Liver (tissue), 9 donors: Measurements from ENCODE around the gene PAK1. TPM values are rescaled to one million over a fixed set of nuclear protein-coding genes. Genes with fewer than 3 reads are reported as not detected.

ENCODE experiments used
- DNase-seq: peaks from one replicate; pipeline ENCODE4 v3.0.0-alpha.2; 2017; ENCODE audit warnings: low spot score
- H3K27ac ChIP-seq, 2 donors: one replicate each; pipeline ENCODE4 v1.7.0; 2013; ENCODE audit warnings: inconsistent platforms in 2 of 2, low read length in 2 of 2, control low read depth in 1 of 2, low read depth in 1 of 2, mild to moderate bottlenecking in 1 of 2
- H3K27me3 ChIP-seq, 4 donors: one replicate each; pipeline versions ENCODE4 v1.6.1 to v1.7.0; 2013; ENCODE audit warnings: low read length in 3 of 4, inconsistent platforms in 1 of 4, mild to moderate bottlenecking in 1 of 4, moderate library complexity in 1 of 4; ENCODE audit not compliant: control insufficient read depth in 4 of 4, insufficient read depth in 4 of 4
- H3K36me3 ChIP-seq, 4 donors: one replicate each; pipeline versions ENCODE4 v1.6.1 to v1.7.0; 2013; ENCODE audit warnings: low read length in 3 of 4, mild to moderate bottlenecking in 3 of 4, low read depth in 1 of 4, moderate library complexity in 1 of 4; ENCODE audit not compliant: control insufficient read depth in 4 of 4, insufficient read depth in 3 of 4
- H3K4me1 ChIP-seq, 4 donors: one replicate each; pipeline versions ENCODE4 v1.6.1 to v1.7.0; 2013; ENCODE audit warnings: low read length in 3 of 4, mild to moderate bottlenecking in 3 of 4, moderate library complexity in 1 of 4; ENCODE audit not compliant: control insufficient read depth in 4 of 4, insufficient read depth in 4 of 4
- H3K4me3 ChIP-seq, 3 donors: one replicate each; pipeline versions ENCODE4 v1.6.1 to v1.7.0; 2013; ENCODE audit warnings: low read length in 3 of 3, control low read depth in 1 of 3, low read depth in 1 of 3, mild to moderate bottlenecking in 1 of 3
- H3K9ac ChIP-seq, 2 donors: one replicate each; pipeline ENCODE4 v1.7.0; 2013; ENCODE audit warnings: low read length in 2 of 2, mild to moderate bottlenecking in 2 of 2, moderate library complexity in 2 of 2, control low read depth in 1 of 2, low read depth in 1 of 2
- H3K9me3 ChIP-seq, 4 donors: one replicate each; pipeline versions ENCODE4 v1.6.1 to v1.7.0; 2013; ENCODE audit warnings: low read length in 3 of 4; ENCODE audit not compliant: control insufficient read depth in 4 of 4
- EGR1 ChIP-seq, 2 donors: IDR thresholded peaks; 2 replicates each; pipeline ENCODE4 v1.6.1; 2016 to 2018; ENCODE audit warnings: antibody characterized with exemption in 2 of 2, low read depth in 2 of 2
- FOXA1 ChIP-seq: IDR thresholded peaks from 2 replicates; pipeline ENCODE4 v1.6.1; 2016; ENCODE audit warnings: antibody characterized with exemption
- FOXA2 ChIP-seq: IDR thresholded peaks from 2 replicates; pipeline ENCODE4 v1.6.1; 2016; ENCODE audit warnings: antibody characterized with exemption
- GABPA ChIP-seq, 2 donors: IDR thresholded peaks in 1 of 2; conservative IDR thresholded peaks in 1 of 2; 2 replicates each; pipeline ENCODE4 v1.6.1; 2016; ENCODE audit warnings: antibody characterized with exemption in 2 of 2, mild to moderate bottlenecking in 1 of 2, moderate library complexity in 1 of 2
- HNF4A ChIP-seq, 2 donors: conservative IDR thresholded peaks; 2 replicates each; pipeline ENCODE4 v1.6.1; 2016; ENCODE audit warnings: antibody characterized with exemption in 2 of 2, mild to moderate bottlenecking in 2 of 2
- HNF4G ChIP-seq: IDR thresholded peaks from 2 replicates; pipeline ENCODE4 v1.6.1; 2016; ENCODE audit warnings: antibody characterized with exemption
- JUND ChIP-seq, 2 donors: IDR thresholded peaks; 2 replicates each; pipeline ENCODE4 v1.6.1; 2016; ENCODE audit warnings: antibody characterized with exemption in 2 of 2
- NR2F2 ChIP-seq: IDR thresholded peaks from 2 replicates; pipeline ENCODE4 v1.6.1; 2016; ENCODE audit warnings: antibody characterized with exemption
- RAD21 ChIP-seq, 2 donors: IDR thresholded peaks; 2 replicates each; pipeline ENCODE4 v1.6.1; 2016; ENCODE audit warnings: antibody characterized with exemption in 2 of 2, mild to moderate bottlenecking in 2 of 2
- RXRA ChIP-seq, 2 donors: IDR thresholded peaks; 2 replicates each; pipeline ENCODE4 v1.6.1; 2017 to 2018; ENCODE audit warnings: antibody characterized with exemption in 2 of 2, mild to moderate bottlenecking in 1 of 2
- SP1 ChIP-seq: IDR thresholded peaks from 2 replicates; pipeline ENCODE4 v1.6.1; 2018; ENCODE audit warnings: antibody characterized with exemption, mild to moderate bottlenecking
- TAF1 ChIP-seq: conservative IDR thresholded peaks from 2 replicates; pipeline ENCODE4 v1.6.1; 2016; ENCODE audit warnings: antibody characterized with exemption, mild to moderate bottlenecking
- YY1 ChIP-seq: IDR thresholded peaks from 2 replicates; pipeline ENCODE4 v1.6.1; 2016; ENCODE audit warnings: antibody characterized with exemption, mild to moderate bottlenecking
- WGBS: extraction: QIAGEN DNeasy Blood & Tissue Kit; methylation state at CpG from one replicate; pipeline ENCODE4 v1.1.7; 2013; 5-methylcytosine and 5-hydroxymethylcytosine counted together
- polyA plus RNA-seq, 2 donors: library from polyadenylated mRNA; stranded (reverse) in 1 of 2; unstranded in 1 of 2; fragments of 200-250 nt in 1 of 2; fragments of >200 nt in 1 of 2; fragmentation: Nextera tagmentation in 1 of 2; extraction: Ambion mirVana in 1 of 2; gene quantifications; one replicate each; pipeline versions ENCODE4 v1.2.1 to v1.2.3, GENCODE V29; 2013 to 2015
- total RNA-seq, 2 donors: library from RNA; depleted of rRNA; stranded (reverse); fragments of >200 nt; gene quantifications; one replicate each; pipeline ENCODE4 v1.2.3, GENCODE V29; 2014
- TF ChIP-seq, protein P1 (sequence below): fragments of 150-350 bp; IDR thresholded peaks from 2 replicates; pipeline ENCODE4 v1.5.1; 2017; ENCODE audit warnings: improper control_type of control experiment, low read depth, low read length; ENCODE audit not compliant: missing input control
- TF ChIP-seq, protein P2 (sequence below): IDR thresholded peaks from 2 replicates; pipeline ENCODE4 v1.6.1; 2016; ENCODE audit warnings: antibody characterized with exemption, mild to moderate bottlenecking
- TF ChIP-seq, protein P3 (sequence below): IDR thresholded peaks from 2 replicates; pipeline ENCODE4 v1.6.1; 2016; ENCODE audit warnings: antibody characterized with exemption
- TF ChIP-seq, protein P4 (sequence below): IDR thresholded peaks from 2 replicates; pipeline ENCODE4 v1.6.1; 2016; ENCODE audit warnings: antibody characterized with exemption
- TF ChIP-seq, protein P5 (sequence below): IDR thresholded peaks from 2 replicates; pipeline ENCODE4 v1.6.1; 2016; ENCODE audit warnings: antibody characterized with exemption
- donor health status: healthy.
- donor health status: healthy.
- donor health status: healthy.
- donor health status: healthy.
- donor health status: healthy.

PAK1 gene
- total and polyA plus RNA-seq, 4 donors, result 3.6 to 24.9 (median 7.4) TPM

DNA sequence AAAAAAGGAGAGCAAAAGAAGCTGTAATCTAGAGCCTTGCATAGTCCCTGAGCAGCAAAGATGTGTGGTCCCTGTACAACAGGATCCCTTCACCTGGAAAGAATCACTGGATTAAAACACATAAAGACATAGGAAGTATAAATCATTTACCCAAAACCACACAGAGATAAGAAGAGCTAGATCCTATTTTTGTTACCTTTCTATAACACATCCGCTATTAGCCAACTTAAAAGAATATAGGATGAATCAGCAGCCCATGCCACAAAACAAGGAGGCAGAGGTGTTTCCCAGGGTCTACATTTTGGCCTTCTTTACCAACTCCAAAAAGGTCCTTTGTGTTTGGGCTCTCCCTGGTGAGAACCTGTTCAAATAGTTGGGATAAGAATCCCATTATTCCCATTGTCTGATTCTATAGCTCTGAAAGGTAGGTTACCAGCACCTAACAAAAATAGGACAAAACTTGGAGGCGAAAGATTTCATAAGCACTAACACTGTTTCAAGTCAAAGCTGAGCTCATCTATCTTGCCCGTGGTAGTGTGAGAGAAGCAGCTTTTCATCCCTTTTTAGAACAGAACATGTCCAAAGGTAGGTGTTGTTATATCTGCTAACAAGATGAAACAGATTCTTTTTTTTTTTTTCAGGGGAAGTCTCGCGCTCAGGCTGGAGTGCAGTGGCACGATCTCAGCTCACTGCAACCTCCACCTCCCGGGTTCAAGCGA, 26.8 kb downstream of the PAK1 start:
- H3K9me3 ChIP-seq, result no peaks in the 10 kb centered on the region
- H3K9ac ChIP-seq, result no peak overlapping the region
- H3K4me3 ChIP-seq, result no peak overlapping the region
- WGBS, result 91% methylated on average over 8 of the region's 8 CpGs
- no peak for DNase-seq
- H3K36me3 ChIP-seq, result no peaks in the 10 kb centered on the region
- no peaks in the 10 kb centered on the region for H3K27me3 ChIP-seq
- TF ChIP-seq, protein P1, sequence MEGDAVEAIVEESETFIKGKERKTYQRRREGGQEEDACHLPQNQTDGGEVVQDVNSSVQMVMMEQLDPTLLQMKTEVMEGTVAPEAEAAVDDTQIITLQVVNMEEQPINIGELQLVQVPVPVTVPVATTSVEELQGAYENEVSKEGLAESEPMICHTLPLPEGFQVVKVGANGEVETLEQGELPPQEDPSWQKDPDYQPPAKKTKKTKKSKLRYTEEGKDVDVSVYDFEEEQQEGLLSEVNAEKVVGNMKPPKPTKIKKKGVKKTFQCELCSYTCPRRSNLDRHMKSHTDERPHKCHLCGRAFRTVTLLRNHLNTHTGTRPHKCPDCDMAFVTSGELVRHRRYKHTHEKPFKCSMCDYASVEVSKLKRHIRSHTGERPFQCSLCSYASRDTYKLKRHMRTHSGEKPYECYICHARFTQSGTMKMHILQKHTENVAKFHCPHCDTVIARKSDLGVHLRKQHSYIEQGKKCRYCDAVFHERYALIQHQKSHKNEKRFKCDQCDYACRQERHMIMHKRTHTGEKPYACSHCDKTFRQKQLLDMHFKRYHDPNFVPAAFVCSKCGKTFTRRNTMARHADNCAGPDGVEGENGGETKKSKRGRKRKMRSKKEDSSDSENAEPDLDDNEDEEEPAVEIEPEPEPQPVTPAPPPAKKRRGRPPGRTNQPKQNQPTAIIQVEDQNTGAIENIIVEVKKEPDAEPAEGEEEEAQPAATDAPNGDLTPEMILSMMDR, result no peak
- TF ChIP-seq FOXA1 (no peak), HNF4G (no peak), FOXA2 (no peak), JUND (IDR thresholded peaks at IDR 0.05) (no peak)
- H3K4me1 ChIP-seq, result no peaks in the 10 kb centered on the region
- H3K27ac ChIP-seq, result no peak overlapping the region

DNA sequence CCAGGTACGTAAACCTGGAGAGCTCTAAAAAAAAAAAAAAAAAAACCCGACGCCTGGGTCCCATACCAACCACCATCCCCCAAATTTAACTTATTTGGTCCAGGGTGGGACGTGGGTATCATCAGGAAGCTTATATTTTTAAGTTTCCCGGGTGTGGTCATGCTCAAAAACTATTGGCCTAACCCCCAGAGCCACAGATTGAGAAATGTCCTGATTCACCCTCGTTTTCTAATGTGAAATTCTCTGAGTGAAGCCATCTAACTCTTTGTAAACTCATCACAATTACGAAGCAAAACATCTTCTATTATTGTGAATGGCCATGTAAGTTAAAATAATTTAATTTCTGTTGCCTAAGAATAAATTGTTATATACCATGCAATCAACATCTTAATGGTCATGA, 29.6 kb downstream of the PAK1 start:
- Histone ChIP-seq H3K4me3 (no peak overlapping the region), H3K27ac (no peak overlapping the region), H3K4me1 (no peaks in the 10 kb centered on the region), H3K36me3 (no peaks in the 10 kb centered on the region), H3K27me3 (no peaks in the 10 kb centered on the region), H3K9me3 (no peaks in the 10 kb centered on the region), H3K9ac (no peak overlapping the region)
- WGBS, result 89% methylated on average over 7 of the region's 7 CpGs
- no peak for DNase-seq
- TF ChIP-seq, protein P2, sequence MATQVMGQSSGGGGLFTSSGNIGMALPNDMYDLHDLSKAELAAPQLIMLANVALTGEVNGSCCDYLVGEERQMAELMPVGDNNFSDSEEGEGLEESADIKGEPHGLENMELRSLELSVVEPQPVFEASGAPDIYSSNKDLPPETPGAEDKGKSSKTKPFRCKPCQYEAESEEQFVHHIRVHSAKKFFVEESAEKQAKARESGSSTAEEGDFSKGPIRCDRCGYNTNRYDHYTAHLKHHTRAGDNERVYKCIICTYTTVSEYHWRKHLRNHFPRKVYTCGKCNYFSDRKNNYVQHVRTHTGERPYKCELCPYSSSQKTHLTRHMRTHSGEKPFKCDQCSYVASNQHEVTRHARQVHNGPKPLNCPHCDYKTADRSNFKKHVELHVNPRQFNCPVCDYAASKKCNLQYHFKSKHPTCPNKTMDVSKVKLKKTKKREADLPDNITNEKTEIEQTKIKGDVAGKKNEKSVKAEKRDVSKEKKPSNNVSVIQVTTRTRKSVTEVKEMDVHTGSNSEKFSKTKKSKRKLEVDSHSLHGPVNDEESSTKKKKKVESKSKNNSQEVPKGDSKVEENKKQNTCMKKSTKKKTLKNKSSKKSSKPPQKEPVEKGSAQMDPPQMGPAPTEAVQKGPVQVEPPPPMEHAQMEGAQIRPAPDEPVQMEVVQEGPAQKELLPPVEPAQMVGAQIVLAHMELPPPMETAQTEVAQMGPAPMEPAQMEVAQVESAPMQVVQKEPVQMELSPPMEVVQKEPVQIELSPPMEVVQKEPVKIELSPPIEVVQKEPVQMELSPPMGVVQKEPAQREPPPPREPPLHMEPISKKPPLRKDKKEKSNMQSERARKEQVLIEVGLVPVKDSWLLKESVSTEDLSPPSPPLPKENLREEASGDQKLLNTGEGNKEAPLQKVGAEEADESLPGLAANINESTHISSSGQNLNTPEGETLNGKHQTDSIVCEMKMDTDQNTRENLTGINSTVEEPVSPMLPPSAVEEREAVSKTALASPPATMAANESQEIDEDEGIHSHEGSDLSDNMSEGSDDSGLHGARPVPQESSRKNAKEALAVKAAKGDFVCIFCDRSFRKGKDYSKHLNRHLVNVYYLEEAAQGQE, result no peak
- TF ChIP-seq, protein P3, sequence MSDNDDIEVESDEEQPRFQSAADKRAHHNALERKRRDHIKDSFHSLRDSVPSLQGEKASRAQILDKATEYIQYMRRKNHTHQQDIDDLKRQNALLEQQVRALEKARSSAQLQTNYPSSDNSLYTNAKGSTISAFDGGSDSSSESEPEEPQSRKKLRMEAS, result no peak
- TF ChIP-seq, protein P1, result no peak
- TF ChIP-seq FOXA1 (no peak), RAD21 (IDR thresholded peaks at IDR 0.05) (no peak), GABPA (IDR thresholded peaks at IDR 0.05 in 1 of 2, conservative IDR thresholded peaks at IDR 0.05 in 1 of 2) (no peak), SP1 (no peak), RXRA (IDR thresholded peaks at IDR 0.05) (no peak), HNF4G (no peak), HNF4A (conservative IDR thresholded peaks at IDR 0.05) (no peak), JUND (IDR thresholded peaks at IDR 0.05) (no peak), EGR1 (IDR thresholded peaks at IDR 0.05; ENCODE audit: low read depth in 2 of 2) (no peak), FOXA2 (no peak), TAF1 (no peak), NR2F2 (no peak), YY1 (no peak)
- TF ChIP-seq, protein P4, sequence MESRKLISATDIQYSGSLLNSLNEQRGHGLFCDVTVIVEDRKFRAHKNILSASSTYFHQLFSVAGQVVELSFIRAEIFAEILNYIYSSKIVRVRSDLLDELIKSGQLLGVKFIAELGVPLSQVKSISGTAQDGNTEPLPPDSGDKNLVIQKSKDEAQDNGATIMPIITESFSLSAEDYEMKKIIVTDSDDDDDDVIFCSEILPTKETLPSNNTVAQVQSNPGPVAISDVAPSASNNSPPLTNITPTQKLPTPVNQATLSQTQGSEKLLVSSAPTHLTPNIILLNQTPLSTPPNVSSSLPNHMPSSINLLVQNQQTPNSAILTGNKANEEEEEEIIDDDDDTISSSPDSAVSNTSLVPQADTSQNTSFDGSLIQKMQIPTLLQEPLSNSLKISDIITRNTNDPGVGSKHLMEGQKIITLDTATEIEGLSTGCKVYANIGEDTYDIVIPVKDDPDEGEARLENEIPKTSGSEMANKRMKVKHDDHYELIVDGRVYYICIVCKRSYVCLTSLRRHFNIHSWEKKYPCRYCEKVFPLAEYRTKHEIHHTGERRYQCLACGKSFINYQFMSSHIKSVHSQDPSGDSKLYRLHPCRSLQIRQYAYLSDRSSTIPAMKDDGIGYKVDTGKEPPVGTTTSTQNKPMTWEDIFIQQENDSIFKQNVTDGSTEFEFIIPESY, result no peak
- TF ChIP-seq, protein P5, sequence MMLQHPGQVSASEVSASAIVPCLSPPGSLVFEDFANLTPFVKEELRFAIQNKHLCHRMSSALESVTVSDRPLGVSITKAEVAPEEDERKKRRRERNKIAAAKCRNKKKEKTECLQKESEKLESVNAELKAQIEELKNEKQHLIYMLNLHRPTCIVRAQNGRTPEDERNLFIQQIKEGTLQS, result no peak
